Adipocyte (in vitro differentiated cells): ENCODE measurements around the gene BMP6.

ENCODE experiments used
- DNase-seq: peaks from one replicate; pipeline ENCODE4 v3.0.0-alpha.2; 2015; ENCODE audit warnings: low read depth
- H3K27me3 ChIP-seq: replicated peaks from 2 replicates; pipeline ENCODE4 v1.7.0; 2013; ENCODE audit warnings: mild to moderate bottlenecking, low read length, moderate library complexity; ENCODE audit not compliant: control insufficient read depth, insufficient read depth
- H3K36me3 ChIP-seq: 2 replicates; pipeline ENCODE4 v1.7.0; 2013; ENCODE audit warnings: low read length, mild to moderate bottlenecking, moderate library complexity; ENCODE audit not compliant: control insufficient read depth, insufficient read depth, severe bottlenecking
- H3K4me1 ChIP-seq: 2 replicates; pipeline ENCODE4 v1.7.0; 2013; ENCODE audit warnings: mild to moderate bottlenecking, low read length, moderate library complexity; ENCODE audit not compliant: control insufficient read depth, insufficient read depth
- H3K4me3 ChIP-seq: 2 replicates; pipeline ENCODE4 v1.7.0; 2013; ENCODE audit warnings: mild to moderate bottlenecking, low read length, moderate library complexity
- H3K9ac ChIP-seq: 2 replicates; pipeline ENCODE4 v1.7.0; 2013; ENCODE audit warnings: mild to moderate bottlenecking, low read length, moderate library complexity
- H3K9me3 ChIP-seq: 2 replicates; pipeline ENCODE4 v1.7.0; 2013; ENCODE audit warnings: mild to moderate bottlenecking, low read length, moderate library complexity; ENCODE audit not compliant: control insufficient read depth

Gene BMP6

DNA sequence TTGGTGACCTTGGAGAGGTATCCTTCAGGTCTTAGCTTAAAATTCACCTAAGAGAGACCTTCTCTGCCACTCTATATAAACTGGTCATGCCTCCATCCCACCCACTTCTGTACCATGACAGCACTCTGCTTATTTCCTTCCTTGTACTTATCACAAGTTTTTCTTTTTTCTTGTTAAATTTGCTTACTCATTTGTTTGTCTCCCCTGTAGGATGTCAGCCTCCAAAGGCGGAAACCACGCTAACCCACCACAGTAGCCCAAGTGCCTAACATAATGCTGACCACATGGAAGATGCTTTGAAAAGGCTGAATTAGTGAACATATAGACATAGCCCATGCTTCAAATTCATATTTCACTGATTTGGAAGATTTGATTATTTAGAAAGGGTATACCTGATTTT lies 5.4 kb downstream of the BMP6 start:
- Histone ChIP-seq H3K9me3 (no peaks in the 10 kb centered on the region), H3K9ac (peak overlapping the region; percentile 26), H3K4me1 (peaks cover 35% of the 10 kb centered on the region), H3K27me3 (no peaks in the 10 kb centered on the region), H3K4me3 (peak overlapping the region; percentile 10), H3K36me3 (no peaks in the 10 kb centered on the region)
- no peak for DNase-seq

DNA sequence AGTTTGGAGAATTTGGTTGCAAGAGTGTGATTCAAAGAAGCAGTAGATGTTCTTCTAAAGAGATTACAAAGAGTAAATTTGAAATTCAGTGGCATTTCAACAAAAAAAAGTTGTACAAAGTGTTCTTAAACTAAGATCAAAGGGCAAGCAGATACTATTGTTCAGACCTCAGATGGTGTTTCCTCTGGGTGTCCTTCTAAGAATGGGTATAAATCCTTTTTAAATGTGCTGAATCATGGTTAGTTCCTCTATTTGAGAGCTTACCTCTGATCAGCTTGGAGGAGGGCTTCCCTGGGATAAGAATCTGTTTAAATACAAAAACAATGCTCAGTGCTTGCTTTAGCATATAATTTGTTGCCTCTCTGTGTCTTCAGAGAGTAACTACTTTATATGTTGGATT lies 6.3 kb downstream of the BMP6 start:
- no peak overlapping the region for H3K4me3 ChIP-seq
- H3K27me3 ChIP-seq = no peaks in the 10 kb centered on the region
- H3K4me1 ChIP-seq = peaks cover 35% of the 10 kb centered on the region
- no peaks in the 10 kb centered on the region for H3K9me3 ChIP-seq
- no peak for DNase-seq
- H3K9ac ChIP-seq = peak overlapping the region; percentile 4
- no peaks in the 10 kb centered on the region for H3K36me3 ChIP-seq

DNA sequence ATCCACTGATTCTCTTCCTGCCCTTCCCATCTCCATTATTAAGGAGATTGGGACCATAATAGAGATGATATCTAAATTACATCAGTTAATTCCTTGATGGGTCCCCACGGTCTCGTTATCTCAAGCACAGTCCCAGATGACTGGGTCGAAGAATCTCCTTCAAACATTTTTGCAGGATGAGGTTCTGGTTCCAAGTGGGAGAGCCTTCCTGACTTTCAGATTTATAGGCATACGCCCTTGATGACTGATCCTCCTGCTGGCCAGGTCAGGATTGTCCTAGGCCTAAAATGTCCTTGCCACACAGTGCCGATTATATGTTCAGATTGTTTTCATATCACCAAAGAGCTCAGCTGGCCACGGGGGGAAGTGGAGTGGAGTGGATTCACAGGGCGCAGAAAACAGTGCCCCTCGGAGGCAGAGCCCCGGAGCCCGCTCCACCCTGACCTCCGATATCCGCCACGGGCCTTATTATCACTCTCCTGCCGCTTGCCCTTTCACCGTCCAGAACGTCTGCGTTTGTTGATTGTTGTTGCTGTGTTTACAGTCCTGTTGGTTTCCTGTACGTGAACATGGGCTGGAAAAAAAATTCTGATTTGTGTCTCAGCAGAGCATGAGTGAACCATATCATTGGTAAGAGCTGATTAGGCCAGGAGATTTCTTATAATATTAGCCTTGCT lies 8.9 kb downstream of the BMP6 start:
- Histone ChIP-seq H3K27me3 (no peaks in the 10 kb centered on the region), H3K36me3 (no peaks in the 10 kb centered on the region)

DNA sequence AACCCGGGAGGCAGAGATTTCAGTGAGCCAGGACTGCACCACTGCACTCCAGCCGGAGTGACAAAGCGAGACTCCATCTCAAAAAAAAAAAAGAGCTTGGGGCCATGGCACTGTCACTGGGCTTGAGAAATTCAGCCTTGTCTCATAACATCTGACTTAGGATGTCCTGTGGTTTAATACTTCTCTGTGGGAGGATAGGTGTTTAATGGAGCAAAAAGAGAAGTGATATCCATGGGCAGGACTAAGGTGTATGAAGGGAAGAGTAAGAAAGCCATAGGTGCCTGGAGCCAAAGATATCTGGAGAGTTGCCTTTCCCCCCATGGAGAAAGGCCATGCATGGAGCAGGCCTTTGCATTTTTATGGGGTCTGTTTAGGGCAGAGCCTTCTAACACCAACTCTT lies 11.2 kb downstream of the BMP6 start:
- no peaks in the 10 kb centered on the region for H3K36me3 ChIP-seq
- no peak for DNase-seq
- H3K9me3 ChIP-seq = no peaks in the 10 kb centered on the region
- no peak overlapping the region for H3K4me3 ChIP-seq
- H3K4me1 ChIP-seq = peaks cover 10% of the 10 kb centered on the region
- no peak overlapping the region for H3K9ac ChIP-seq
- no peaks in the 10 kb centered on the region for H3K27me3 ChIP-seq

More for the DNA sequence above, 8.9 kb downstream of the BMP6 start:
- Histone ChIP-seq H3K9me3 (no peaks in the 10 kb centered on the region), H3K4me1 (peaks cover 26% of the 10 kb centered on the region), H3K4me3 (no peak overlapping the region), H3K9ac (no peak overlapping the region)
- no peak for DNase-seq

DNA sequence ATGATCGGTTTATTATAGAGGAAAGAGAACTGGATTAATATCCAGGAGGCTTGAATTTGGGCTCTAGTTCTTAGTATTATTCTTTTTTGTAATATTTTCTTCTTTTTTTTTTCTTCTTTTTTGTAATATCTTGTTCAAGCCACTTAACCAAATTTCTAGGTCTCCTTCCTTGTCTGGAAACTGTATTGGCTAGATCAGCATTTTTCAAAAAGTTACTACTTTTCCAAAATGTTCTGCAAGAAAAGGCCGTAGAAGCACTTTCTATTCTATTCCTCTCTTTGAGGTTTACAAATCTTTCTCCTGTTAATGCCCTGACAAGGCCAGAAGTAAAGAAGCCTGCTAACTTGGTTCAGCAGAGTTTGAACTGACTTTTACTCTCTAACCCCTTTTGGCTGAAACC lies 12.0 kb downstream of the BMP6 start:
- DNase-seq = no peak
- Histone ChIP-seq H3K27me3 (no peaks in the 10 kb centered on the region), H3K9ac (no peak overlapping the region), H3K9me3 (no peaks in the 10 kb centered on the region), H3K4me1 (peaks cover 7% of the 10 kb centered on the region), H3K4me3 (no peak overlapping the region), H3K36me3 (no peaks in the 10 kb centered on the region)

DNA sequence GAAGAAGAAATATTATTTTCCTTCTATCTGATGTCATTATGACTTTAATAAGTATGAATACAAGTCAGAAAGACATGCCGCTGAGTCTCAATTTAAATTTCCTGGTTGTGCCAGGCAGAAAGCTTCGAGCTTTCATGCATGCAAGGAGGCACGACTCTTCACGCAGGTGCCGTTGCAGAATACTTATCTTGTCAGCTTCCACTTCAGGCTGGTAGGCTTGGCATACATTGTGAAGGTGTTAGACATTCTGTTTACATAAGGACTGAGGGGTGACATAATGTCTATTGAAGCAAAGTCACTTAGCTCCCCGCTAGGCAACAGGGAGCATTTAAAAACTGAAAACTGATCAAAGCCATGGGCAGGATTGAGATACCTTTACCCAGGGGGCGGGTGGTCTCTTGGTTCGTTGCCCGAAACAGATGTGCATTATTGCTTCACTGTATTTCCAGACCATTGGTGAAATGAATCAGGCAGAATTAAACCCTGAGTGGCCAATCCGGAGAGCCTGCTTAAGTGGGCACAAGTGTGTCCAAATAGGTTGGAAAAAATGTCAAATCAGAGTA lies 16.4 kb downstream of the BMP6 start:
- Histone ChIP-seq H3K9me3 (no peaks in the 10 kb centered on the region), H3K4me3 (no peak overlapping the region), H3K4me1 (peaks cover 7% of the 10 kb centered on the region), H3K36me3 (no peaks in the 10 kb centered on the region), H3K27me3 (no peaks in the 10 kb centered on the region), H3K9ac (no peak overlapping the region)
- DNase-seq = no peak

DNA sequence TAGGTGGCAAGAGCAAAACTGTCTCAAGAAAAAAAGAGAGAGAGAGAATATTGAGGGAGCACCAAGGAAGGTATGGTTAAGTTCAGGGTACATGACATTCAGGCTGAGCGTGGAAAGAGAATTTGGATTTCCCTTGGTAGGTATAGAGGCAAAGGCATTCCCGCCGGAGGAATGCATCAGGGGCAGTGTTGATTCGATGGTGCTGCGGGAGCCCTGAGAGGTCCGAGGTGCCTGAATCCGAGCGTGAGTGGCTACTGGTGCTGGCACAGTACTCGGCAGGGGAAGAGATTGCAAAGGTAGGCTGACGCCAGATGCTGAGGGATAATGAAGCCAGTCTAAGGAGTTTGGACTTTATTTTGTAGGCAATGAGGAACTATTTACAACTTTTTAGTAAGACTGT lies 20.0 kb downstream of the BMP6 start:
- DNase-seq = no peak
- Histone ChIP-seq H3K36me3 (no peaks in the 10 kb centered on the region), H3K27me3 (no peaks in the 10 kb centered on the region), H3K4me1 (no peaks in the 10 kb centered on the region), H3K4me3 (no peak overlapping the region), H3K9ac (no peak overlapping the region), H3K9me3 (no peaks in the 10 kb centered on the region)

DNA sequence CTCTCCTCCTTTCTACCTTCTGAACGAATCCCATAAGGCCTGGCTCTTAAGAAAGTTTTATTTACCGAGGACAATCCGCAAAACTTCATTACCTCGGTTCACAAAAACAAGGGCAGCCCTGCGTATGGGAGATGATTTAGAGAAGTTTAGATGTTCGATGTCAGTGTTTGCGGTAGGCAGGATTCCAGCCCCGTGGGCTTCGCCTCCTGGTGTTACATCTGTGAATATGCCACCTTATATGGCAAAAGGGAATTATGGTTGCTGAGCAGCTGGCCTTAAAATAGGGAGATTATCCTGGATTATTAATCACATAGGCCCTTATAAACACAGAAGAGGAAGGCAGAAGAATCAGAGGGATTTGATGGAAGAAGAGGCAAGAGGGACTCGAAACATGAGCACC lies 21.1 kb downstream of the BMP6 start:
- DNase-seq = no peak
- Histone ChIP-seq H3K9ac (no peak overlapping the region), H3K4me1 (no peaks in the 10 kb centered on the region)

DNA sequence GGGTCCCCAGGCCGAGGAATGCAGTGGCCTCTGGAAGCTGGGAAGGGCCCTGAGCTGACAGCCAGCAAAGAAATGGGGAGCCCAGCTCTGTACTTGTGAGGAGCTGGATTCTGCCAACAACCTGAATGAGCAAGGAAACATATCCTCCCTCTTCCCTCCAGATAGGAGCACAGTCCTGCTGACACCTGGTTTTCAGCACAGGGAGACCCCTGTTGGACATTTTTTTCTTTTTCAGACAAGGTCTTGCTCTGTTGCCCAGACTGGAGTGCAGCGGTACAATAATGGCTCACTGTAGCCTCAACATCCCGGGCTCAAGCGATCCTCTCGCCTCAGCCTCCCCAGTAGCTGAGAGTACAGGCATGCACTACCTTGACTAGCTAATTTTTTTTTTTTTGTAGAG lies 21.5 kb downstream of the BMP6 start:
- Histone ChIP-seq H3K4me3 (no peak overlapping the region), H3K4me1 (no peaks in the 10 kb centered on the region), H3K9ac (no peak overlapping the region), H3K36me3 (no peaks in the 10 kb centered on the region), H3K27me3 (no peaks in the 10 kb centered on the region), H3K9me3 (no peaks in the 10 kb centered on the region)
- DNase-seq = no peak

More for the DNA sequence above, 21.1 kb downstream of the BMP6 start:
- no peaks in the 10 kb centered on the region for H3K36me3 ChIP-seq
- no peaks in the 10 kb centered on the region for H3K27me3 ChIP-seq
- no peak overlapping the region for H3K4me3 ChIP-seq
- no peaks in the 10 kb centered on the region for H3K9me3 ChIP-seq

DNA sequence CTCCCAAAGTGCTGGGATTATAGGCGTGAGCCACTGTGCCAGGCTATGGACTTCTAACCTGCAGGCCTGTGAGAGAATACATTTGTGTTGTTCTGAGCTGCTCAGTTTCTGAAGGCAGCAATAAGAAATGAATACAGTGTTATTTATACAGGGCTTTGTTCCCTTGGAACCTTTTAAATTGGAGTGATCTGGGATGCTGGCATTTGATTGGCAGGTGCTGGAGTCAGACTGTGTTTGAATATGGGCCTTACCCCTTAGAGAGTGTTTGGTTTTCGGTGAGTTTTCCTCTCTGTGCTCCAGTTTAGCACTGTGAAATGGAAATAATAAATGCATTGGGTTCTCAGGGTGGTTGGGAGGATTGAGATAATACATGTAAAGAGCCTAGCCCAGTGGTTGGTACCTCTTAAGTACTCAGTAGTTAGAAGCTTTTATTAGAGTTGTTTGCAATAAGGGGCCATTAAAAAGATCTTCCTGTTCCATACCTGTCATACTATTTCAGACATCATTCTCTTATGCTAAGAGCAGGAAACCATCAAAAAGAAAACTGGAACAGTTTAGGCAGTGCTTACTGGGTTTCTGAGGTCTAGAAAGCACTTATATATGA lies 22.1 kb downstream of the BMP6 start:
- DNase-seq = no peak
- Histone ChIP-seq H3K4me1 (no peaks in the 10 kb centered on the region), H3K36me3 (no peaks in the 10 kb centered on the region), H3K4me3 (no peak overlapping the region), H3K9ac (no peak overlapping the region), H3K27me3 (no peaks in the 10 kb centered on the region), H3K9me3 (no peaks in the 10 kb centered on the region)

DNA sequence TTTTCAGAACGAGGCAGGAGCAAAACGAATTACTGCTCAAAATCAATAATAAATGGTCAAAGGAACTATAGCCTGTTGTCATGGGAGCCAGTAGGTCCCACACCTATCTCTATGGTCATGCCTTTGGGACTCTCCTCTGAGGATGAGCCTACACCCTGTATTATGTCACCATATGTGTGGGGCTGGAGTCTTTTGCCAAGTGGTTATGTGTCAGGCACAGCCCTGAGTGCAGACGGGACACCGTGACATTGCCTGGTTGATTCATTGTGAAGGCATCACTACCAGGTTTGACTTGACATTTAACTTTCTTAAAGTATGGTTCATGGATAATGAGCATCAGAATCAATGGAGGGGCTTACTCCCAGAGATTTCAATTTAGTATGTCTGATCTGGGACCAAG lies 23.6 kb downstream of the BMP6 start:
- no peak overlapping the region for H3K9ac ChIP-seq
- DNase-seq = no peak
- no peak overlapping the region for H3K4me3 ChIP-seq
- no peaks in the 10 kb centered on the region for H3K36me3 ChIP-seq
- no peaks in the 10 kb centered on the region for H3K4me1 ChIP-seq
- H3K9me3 ChIP-seq = no peaks in the 10 kb centered on the region
- no peaks in the 10 kb centered on the region for H3K27me3 ChIP-seq
